HG03469 (cell line): ENCODE results near the gene ADNP.

Experiments
- ATAC-seq: cut with Tn5 transposase; IDR thresholded peaks from one replicate; pipeline ENCODE4 v1.9.1; 2021; ENCODE audit warnings: mild to moderate bottlenecking, moderate library complexity, moderate number of reproducible peaks; ENCODE audit not compliant: unreplicated experiment

ADNP gene

GRCh38 chr20:50852085-50852484 is 79.2 kb downstream of the ADNP start:
- no peak for ATAC-seq

- no peak for ATAC-seq
These were observed 80.4 kb downstream of the ADNP start for GRCh38 chr20:50850721-50851286.

GRCh38 chr20:50848846-50849673 is 82.2 kb downstream of the ADNP start:
- no peak for ATAC-seq

- no peak for ATAC-seq
These were observed 82.9 kb downstream of the ADNP start for GRCh38 chr20:50848341-50848808.

- no peak for ATAC-seq
These were observed 85.5 kb downstream of the ADNP start for GRCh38 chr20:50845566-50846215.

- peak; percentile 79 for ATAC-seq
These were observed 86.7 kb downstream of the ADNP start for GRCh38 chr20:50844430-50845100.

- ATAC-seq = no peak
These were observed 87.6 kb downstream of the ADNP start for GRCh38 chr20:50843331-50844276.

- no peak for ATAC-seq
These were observed 88.4 kb downstream of the ADNP start for GRCh38 chr20:50842821-50843220.
